ENCODE results near the gene SFTPB.

SFTPB gene

GRCh38 chr2:85713836-85714235 is 45.8 kb upstream of the SFTPB start:
- no peak overlapping the region for H3K4me3 ChIP-seq
- H3K4me1 ChIP-seq: peaks cover 0 to 32% (median 10%) of the 10 kb centered on the region in 4 donors
- no peaks in the 10 kb centered on the region for H3K27me3 ChIP-seq
- no peak for TF ChIP-seq CTCF (IDR thresholded peaks at IDR 0.05)
- peak in 1 of 2 donors; percentile 68 for DNase-seq
- no peaks in the 10 kb centered on the region for H3K9me3 ChIP-seq
- H3K27ac ChIP-seq: peak overlapping the region; percentile 6 to 49
- H3K36me3 ChIP-seq: no peaks in the 10 kb centered on the region
- intact Hi-C loops (cut with DNase I; ENCODE audit: low total_unique reads): no loop called here

GRCh38 chr2:85712849-85713612 is 45.0 kb upstream of the SFTPB start:
- DNase-seq: peak; percentile 68 to 88
- TF ChIP-seq CTCF (IDR thresholded peaks at IDR 0.05): no peak
- H3K27me3 ChIP-seq: no peaks in the 10 kb centered on the region
- intact Hi-C loops (cut with DNase I; ENCODE audit: low total_unique reads): no loop called here
- no peak overlapping the region for H3K4me3 ChIP-seq
- peak overlapping the region; percentile 44 to 49 for H3K27ac ChIP-seq
- peaks cover 0 to 32% (median 10%) of the 10 kb centered on the region in 4 donors for H3K4me1 ChIP-seq
- H3K36me3 ChIP-seq: no peaks in the 10 kb centered on the region
- no peaks in the 10 kb centered on the region for H3K9me3 ChIP-seq

GRCh38 chr2:85712336-85712735 is 44.3 kb upstream of the SFTPB start:
- peaks cover 0 to 34% (median 11%) of the 10 kb centered on the region in 4 donors for H3K4me1 ChIP-seq
- no peaks in the 10 kb centered on the region for H3K36me3 ChIP-seq
- H3K27ac ChIP-seq: peak overlapping the region; percentile 44 to 49
- H3K4me3 ChIP-seq: no peak overlapping the region
- intact Hi-C loops (cut with DNase I; ENCODE audit: low total_unique reads): no loop called here
- peak; percentile 48 to 72 for DNase-seq
- no peaks in the 10 kb centered on the region for H3K27me3 ChIP-seq
- H3K9me3 ChIP-seq: no peaks in the 10 kb centered on the region
- no peak for TF ChIP-seq CTCF (IDR thresholded peaks at IDR 0.05)

DNA sequence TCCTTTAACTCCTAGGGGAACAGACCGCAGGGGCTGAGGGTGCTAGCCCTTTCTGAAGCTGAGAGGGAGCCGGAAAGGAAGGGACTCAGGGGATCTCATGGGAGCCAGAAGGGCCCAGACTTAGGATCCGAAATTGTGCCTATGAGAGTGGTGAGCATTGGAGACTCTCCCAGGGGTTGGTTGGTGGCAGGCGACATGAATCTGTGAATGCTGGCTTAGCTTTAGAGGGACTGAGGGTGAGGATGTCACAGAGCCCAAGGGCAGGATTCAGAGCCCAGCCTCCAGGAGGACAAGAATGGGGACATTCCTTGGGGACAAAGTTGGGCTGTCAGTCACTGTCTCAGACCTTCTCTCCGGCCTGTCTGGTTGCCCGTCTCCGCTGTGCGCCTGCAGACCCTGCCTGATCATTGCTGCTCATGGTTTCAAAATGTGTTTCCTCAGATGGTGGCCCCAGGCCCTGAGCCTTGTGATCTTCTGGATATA is 43.6 kb upstream of the SFTPB start:
- peak in 1 of 2 donors; percentile 65 for DNase-seq
- H3K9me3 ChIP-seq: no peaks in the 10 kb centered on the region
- no peaks in the 10 kb centered on the region for H3K27me3 ChIP-seq
- peak overlapping the region; percentile 35 to 39 for H3K27ac ChIP-seq
- H3K4me3 ChIP-seq: no peak overlapping the region
- TF ChIP-seq CTCF (IDR thresholded peaks at IDR 0.05): no peak
- peaks cover 0 to 41% (median 15%) of the 10 kb centered on the region in 4 donors for H3K4me1 ChIP-seq
- no peaks in the 10 kb centered on the region for H3K36me3 ChIP-seq
- intact Hi-C loops (cut with DNase I; ENCODE audit: low total_unique reads): no loop called here

- intact Hi-C loops (cut with DNase I; ENCODE audit: low total_unique reads): no loop called here
- H3K4me1 ChIP-seq: peaks cover 0 to 48% (median 18%) of the 10 kb centered on the region in 4 donors
- no peaks in the 10 kb centered on the region for H3K9me3 ChIP-seq
- DNase-seq: peak; percentile 64 to 76
- no peaks in the 10 kb centered on the region for H3K36me3 ChIP-seq
- H3K27me3 ChIP-seq: no peaks in the 10 kb centered on the region
- no peak overlapping the region for H3K4me3 ChIP-seq
- TF ChIP-seq CTCF (IDR thresholded peaks at IDR 0.05): no peak
- H3K27ac ChIP-seq: peak overlapping the region; percentile 35 to 39
Measured at GRCh38 chr2:85710687-85711577, 42.9 kb upstream of the SFTPB start.
